ENCODE measurements around the gene UQCR11.

- no peak for TF ChIP-seq CTCF (IDR thresholded peaks at IDR 0.05)
- TF ChIP-seq EP300 (IDR thresholded peaks at IDR 0.05) = no peak
Observed at GRCh38 chr19:1630012-1630411, 24.8 kb upstream of the UQCR11 start.

Measured in upper lobe of left lung (tissue), 4 donors.